HG03469 (cell line): ENCODE data around the gene PERM1.
"Not testable (repeated sequence)": the region's sequence is repeated elsewhere in the genome, so short reads cannot be mapped to it uniquely, and the experiment has no call there.

ENCODE experiments used
- ATAC-seq: cut with Tn5 transposase; IDR thresholded peaks from one replicate; pipeline ENCODE4 v1.9.1; 2021; ENCODE audit warnings: mild to moderate bottlenecking, moderate library complexity, moderate number of reproducible peaks; ENCODE audit not compliant: unreplicated experiment

PERM1 gene

GRCh38 chr1:1017397-1018320 is 35.8 kb upstream of the PERM1 start:
- ATAC-seq = not testable (repeated sequence)

- ATAC-seq = no peak
These were observed 33.1 kb upstream of the PERM1 start for GRCh38 chr1:1014799-1015681.

GRCh38 chr1:1013922-1014648 is 32.2 kb upstream of the PERM1 start:
- ATAC-seq = no peak

GRCh38 chr1:1013105-1013921 is 31.4 kb upstream of the PERM1 start, which contains the start of gene ISG15:
ISG15 (plus strand) TSS chr1:1013497; CDS start chr1:1013574, 77 bp downstream.
- peak; percentile 74 for ATAC-seq

GRCh38 chr1:1012736-1013104 is 30.8 kb upstream of the PERM1 start:
- ATAC-seq = not testable (repeated sequence)

- no peak for ATAC-seq
These were observed 29.6 kb upstream of the PERM1 start for GRCh38 chr1:1011396-1011949.

- not testable (repeated sequence) for ATAC-seq
These were observed 28.2 kb upstream of the PERM1 start for GRCh38 chr1:1010131-1010530.

- no peak for ATAC-seq
These were observed 24.6 kb upstream of the PERM1 start for GRCh38 chr1:1006305-1007159.

- no peak for ATAC-seq
These were observed 23.9 kb upstream of the PERM1 start for GRCh38 chr1:1005774-1006304.

- no peak for ATAC-seq
These were observed 23.1 kb upstream of the PERM1 start for GRCh38 chr1:1004780-1005697.

- ATAC-seq = no peak
These were observed 22.5 kb upstream of the PERM1 start for GRCh38 chr1:1004420-1004779.

GRCh38 chr1:1003618-1004419 is 21.9 kb upstream of the PERM1 start:
- ATAC-seq = no peak

GRCh38 chr1:1001057-1001783 is 19.3 kb upstream of the PERM1 start:
- ATAC-seq = no peak

- ATAC-seq = no peak
These were observed 18.6 kb upstream of the PERM1 start for GRCh38 chr1:1000357-1001056.

GRCh38 chr1:999725-1000356 is 17.9 kb upstream of the PERM1 start, which contains the start of gene HES4:
HES4 (minus strand) TSS chr1:1000097; CDS start chr1:999973, 124 bp downstream.
- ATAC-seq = no peak
